IPS-20b (cell line): ENCODE data around the gene SH3BP2.

Source experiments
- H3K27ac ChIP-seq: one replicate; pipeline ENCODE4 v1.5.1; 2013; ENCODE audit warnings: low read length
- H3K27me3 ChIP-seq: 2 replicates; pipeline ENCODE4 v1.6.1; 2013; ENCODE audit warnings: mild to moderate bottlenecking, low read length, inconsistent platforms; ENCODE audit not compliant: insufficient read depth
- H3K36me3 ChIP-seq: 2 replicates; pipeline ENCODE4 v1.6.1; 2013; ENCODE audit warnings: low read depth, mild to moderate bottlenecking, inconsistent platforms, low read length, moderate library complexity; ENCODE audit not compliant: insufficient read depth
- H3K4me1 ChIP-seq: 2 replicates; pipeline ENCODE4 v1.6.1; 2013; ENCODE audit warnings: mild to moderate bottlenecking, control low read depth, inconsistent platforms, low read length, moderate library complexity; ENCODE audit not compliant: insufficient read depth
- H3K4me3 ChIP-seq: 2 replicates; pipeline ENCODE4 v1.5.1; 2013; ENCODE audit warnings: mild to moderate bottlenecking, low read length, inconsistent platforms
- H3K9ac ChIP-seq: 2 replicates; pipeline ENCODE4 v1.6.1; 2013; ENCODE audit warnings: low read depth, mild to moderate bottlenecking, inconsistent platforms, low read length, moderate library complexity
- H3K9me3 ChIP-seq: 2 replicates; pipeline ENCODE4 v1.6.1; 2013; ENCODE audit warnings: mild to moderate bottlenecking, low read depth, low read length, inconsistent platforms; ENCODE audit not compliant: insufficient read depth

The SH3BP2 gene

DNA sequence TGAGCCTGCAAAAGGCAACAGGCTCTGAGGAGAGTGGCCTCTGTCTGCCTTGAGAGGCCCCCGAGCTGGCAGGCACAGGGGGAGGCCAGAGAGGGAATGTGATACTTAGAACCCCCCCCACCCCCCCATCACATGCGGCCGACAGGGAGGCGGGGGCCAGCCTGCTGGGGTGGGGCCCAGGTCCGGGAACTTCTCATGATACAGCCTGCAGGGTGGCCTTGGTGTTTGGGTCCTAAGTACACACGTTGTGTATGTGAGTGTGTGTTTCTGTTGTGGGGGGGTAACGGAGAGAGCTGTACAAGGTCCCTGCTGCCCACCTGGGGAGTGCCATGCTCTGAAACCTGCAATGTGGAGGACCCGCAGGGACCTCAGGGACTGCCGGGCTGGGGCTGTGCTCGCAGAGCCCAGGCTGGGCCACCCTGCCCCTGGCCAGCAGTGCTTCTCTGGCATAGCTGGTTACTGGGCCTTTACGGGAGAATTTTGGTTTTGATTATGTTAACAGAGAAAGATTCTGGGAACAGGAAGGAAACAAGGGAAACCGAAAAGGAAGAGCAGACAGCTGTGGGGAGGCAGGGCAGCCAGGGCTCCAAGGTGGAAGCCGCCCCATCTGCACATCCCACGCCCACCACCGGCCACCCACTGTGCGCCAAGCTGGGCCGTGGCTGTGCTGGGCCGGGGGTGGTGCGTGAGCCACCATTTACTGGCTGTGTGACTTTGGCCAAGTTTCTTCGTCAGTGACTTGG lies 19.9 kb downstream of the SH3BP2 start:
- H3K27ac ChIP-seq, result no peak overlapping the region
- no peak overlapping the region for H3K9ac ChIP-seq
- H3K27me3 ChIP-seq, result peaks cover 9% of the 10 kb centered on the region; the same call in 1 of the 2 replicates
- H3K36me3 ChIP-seq, result no peaks in the 10 kb centered on the region
- H3K4me1 ChIP-seq, result peaks cover 4% of the 10 kb centered on the region; the same call in 1 of the 2 replicates
- H3K9me3 ChIP-seq, result no peaks in the 10 kb centered on the region
- no peak overlapping the region for H3K4me3 ChIP-seq

DNA sequence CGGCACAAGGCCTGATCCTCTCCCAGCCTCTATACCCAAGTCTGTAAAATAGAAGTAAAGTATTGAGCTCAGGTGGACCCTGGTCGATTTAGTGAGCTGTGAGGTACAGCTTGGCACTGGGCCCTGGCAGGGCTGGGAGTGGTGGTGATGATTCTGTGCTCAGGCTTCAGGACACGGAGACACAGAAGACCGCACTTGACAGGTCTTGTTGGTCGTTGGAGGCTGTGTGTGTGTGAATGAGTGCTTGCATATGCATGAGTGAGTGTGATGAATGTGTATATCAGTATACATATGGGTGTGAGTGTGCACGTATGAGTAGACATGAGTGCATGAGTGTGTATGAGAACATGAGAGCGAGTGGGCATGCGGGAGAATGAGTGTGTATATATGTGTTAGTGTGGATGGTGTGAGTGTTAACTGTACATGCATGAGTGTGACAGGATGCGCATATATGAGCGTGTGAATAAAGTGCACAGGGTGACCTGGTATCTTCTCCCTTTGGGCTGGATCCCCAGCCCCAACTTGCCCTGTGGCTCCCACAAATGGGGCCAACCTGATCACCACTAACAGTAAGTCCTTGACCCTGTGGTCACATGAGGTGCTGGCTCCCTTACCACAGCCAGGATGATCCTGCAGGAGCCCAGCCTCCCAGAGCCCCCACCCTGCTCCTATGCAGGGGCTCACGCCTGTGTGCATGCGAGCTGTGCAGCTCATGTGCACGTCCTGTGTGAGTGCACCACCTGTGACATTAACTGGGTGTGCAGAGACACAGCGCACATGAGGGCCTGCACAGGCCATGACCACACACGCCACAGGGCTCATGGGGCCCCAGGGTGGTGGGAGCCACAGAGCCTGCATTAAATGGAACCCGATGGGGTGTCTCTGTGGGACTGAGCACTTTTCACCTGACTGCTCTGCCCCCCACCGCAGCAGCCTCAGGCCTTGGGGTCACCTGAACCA lies 20.8 kb downstream of the SH3BP2 start:
- H3K9ac ChIP-seq, result no peak overlapping the region
- no peak overlapping the region for H3K27ac ChIP-seq
- no peaks in the 10 kb centered on the region for H3K9me3 ChIP-seq
- H3K4me3 ChIP-seq, result no peak overlapping the region
- no peaks in the 10 kb centered on the region for H3K36me3 ChIP-seq
- peaks cover 9% of the 10 kb centered on the region; the same call in 1 of the 2 replicates for H3K27me3 ChIP-seq
- peaks cover 4% of the 10 kb centered on the region; the same call in 1 of the 2 replicates for H3K4me1 ChIP-seq

DNA sequence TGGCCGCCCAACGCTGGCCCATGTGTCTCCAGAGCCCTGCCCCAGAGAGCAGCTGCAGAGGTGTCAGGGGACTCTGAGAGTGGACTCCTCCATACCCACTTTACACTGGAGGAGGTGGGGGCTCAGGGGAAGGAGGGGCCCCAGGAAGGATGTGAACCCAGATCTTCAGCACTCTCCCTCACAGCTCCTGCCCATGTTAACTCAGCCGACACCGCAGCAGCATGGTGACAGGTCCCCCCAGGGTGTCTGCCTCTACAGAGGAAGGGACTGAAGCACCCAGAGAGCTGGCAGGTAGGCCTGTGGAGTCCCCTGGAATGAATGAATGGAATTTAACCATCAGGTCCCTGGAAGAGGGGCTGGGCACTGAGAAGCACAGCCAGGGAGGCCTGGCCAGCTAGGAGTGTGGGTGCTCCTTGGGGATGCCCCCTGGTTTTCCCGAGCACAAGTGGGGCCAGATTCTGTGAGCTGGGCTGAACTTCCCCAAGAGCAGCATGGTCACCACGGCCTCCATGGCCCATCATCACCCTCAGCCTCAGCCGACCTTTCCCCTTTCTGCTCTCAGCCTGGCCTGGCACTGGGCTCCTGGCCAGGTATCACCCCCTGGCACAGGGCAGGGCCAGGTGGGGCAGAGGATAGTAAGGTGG lies 21.9 kb downstream of the SH3BP2 start:
- H3K4me1 ChIP-seq, result peaks cover 4% of the 10 kb centered on the region; the same call in 1 of the 2 replicates
- H3K4me3 ChIP-seq, result no peak overlapping the region
- H3K27ac ChIP-seq, result no peak overlapping the region
- H3K9me3 ChIP-seq, result no peaks in the 10 kb centered on the region
- no peaks in the 10 kb centered on the region for H3K36me3 ChIP-seq
- H3K9ac ChIP-seq, result no peak overlapping the region
- peaks cover 9% of the 10 kb centered on the region; the same call in 1 of the 2 replicates for H3K27me3 ChIP-seq

DNA sequence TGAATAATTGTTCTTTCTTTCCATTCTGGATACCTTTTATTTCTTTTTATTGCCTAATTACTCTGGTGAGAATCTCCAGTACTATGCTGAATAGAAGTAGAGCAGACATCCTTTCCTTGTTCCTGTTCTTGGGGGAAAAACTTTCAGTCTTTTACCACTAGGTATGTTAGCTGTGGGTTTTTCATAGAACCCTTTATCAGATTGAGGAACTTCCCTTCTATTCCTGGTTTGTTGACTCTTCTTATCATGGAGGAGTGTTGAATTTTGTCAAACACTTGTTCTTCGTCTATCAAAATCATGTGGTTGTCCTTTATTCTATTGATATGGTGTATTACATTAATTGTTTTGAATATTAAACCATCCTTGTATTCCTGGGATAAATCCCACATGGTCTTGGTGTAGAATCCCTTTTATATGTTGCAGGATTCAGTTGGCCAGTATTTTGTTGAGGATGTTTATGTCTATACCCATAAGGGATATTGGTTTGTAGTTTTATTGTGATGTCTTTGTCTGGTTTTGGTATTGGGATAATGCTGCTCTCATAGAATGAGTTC lies 23.6 kb downstream of the SH3BP2 start:
- Histone ChIP-seq H3K4me3 (no peak overlapping the region), H3K9ac (no peak overlapping the region), H3K27ac (no peak overlapping the region), H3K9me3 (no peaks in the 10 kb centered on the region), H3K27me3 (peaks cover 9% of the 10 kb centered on the region; the same call in 1 of the 2 replicates), H3K36me3 (peaks cover 9% of the 10 kb centered on the region), H3K4me1 (peaks cover 4% of the 10 kb centered on the region; the same call in 1 of the 2 replicates)

DNA sequence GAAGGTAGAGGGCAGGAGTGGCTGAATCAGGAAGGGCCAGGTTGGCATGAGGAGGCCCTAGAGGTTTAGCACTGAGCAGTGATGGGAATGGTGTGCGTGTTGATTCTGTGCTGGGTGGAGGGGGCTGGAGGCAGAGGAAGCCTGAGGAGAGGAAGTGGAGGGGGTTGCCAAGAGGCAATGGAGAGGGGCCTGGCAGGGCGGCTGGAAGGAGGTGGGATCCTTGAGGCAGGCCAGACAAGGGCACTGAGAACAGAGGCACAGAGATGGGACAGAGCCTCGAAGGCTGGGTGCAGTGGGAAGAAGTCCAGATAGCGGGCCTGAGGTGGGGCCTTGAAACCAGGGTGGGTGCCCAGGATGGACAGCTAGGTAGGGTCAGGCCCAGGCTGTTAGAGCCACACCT lies 24.3 kb downstream of the SH3BP2 start:
- no peak overlapping the region for H3K9ac ChIP-seq
- H3K36me3 ChIP-seq, result peaks cover 9% of the 10 kb centered on the region
- no peaks in the 10 kb centered on the region; the same call in 1 of the 2 replicates for H3K4me1 ChIP-seq
- H3K9me3 ChIP-seq, result no peaks in the 10 kb centered on the region
- H3K27me3 ChIP-seq, result peaks cover 9% of the 10 kb centered on the region; the same call in 1 of the 2 replicates
- no peak overlapping the region for H3K4me3 ChIP-seq
- no peak overlapping the region for H3K27ac ChIP-seq

DNA sequence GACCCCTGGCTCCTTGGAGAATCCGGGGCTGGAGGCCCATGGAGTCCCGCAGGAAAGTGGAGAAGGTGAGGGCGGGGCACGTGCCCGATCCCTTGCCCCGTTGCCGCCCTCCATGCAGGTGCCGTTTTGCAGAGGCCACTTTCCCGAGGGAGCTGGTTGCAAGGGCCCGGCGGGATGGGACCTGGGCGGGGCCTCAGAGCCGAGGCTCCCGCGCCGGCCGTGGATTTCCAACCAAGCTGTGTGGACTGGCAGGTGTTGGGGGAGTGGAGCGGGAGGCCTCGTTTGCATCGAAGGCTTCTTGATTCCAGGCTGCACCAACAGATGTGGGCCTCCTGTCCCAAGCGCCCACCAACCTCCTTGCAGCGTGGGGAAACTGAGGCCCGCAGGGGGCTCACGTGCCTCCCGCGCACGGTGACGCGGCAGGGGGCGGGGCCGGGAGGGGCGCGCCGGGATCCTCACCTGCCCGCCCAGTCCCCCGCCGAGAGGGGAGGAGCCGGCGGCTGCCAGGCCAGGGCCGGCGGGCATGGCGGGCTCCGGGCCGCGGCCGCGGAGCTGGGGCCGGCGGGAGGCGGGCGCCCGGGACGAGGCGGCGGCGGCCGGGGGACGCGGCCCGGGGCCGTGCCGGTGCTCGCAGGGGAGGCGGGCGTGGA lies 24.9 kb downstream of the SH3BP2 start:
- Histone ChIP-seq H3K27ac (no peak overlapping the region), H3K27me3 (peaks cover 9% of the 10 kb centered on the region; the same call in 1 of the 2 replicates), H3K9ac (no peak overlapping the region), H3K9me3 (no peaks in the 10 kb centered on the region), H3K4me1 (no peaks in the 10 kb centered on the region; the same call in 1 of the 2 replicates), H3K36me3 (peaks cover 16% of the 10 kb centered on the region), H3K4me3 (peak overlapping the region; percentile 62; the same call in 1 of the 2 replicates)

DNA sequence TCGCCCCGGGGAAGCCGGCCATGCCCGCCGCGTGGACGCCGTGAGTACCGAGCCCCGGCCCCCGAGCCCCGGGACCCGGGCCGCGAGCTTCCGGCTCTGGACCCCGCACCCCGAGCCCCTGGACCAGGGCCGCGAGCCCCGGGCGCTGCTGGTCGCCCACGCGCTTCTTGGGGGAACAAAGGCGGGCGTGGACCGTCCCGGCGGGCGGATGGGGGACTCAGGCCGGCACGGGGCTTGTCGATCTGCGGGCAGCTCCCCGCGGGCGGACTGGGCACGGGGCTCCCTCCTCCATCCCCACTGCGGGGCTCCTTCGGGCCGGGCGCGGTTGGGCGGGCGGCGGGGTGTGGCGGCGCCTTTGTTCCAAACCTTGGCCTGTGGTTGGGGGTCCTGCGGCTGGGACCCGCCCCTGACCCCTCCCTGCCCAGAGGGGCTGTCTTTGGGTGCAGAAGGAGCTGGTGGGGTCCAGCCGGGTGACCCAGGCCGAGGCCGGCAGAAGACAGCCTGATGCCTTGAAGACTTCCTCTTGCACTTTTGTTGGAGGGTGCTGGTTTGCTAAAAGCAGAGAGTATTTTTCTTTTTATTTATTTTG lies 25.6 kb downstream of the SH3BP2 start:
- H3K4me3 ChIP-seq, result peak overlapping the region; percentile 60
- peak overlapping the region; percentile 69 for H3K9ac ChIP-seq
- H3K4me1 ChIP-seq, result no peaks in the 10 kb centered on the region
- H3K27ac ChIP-seq, result no peak overlapping the region
- peaks cover 22% of the 10 kb centered on the region for H3K36me3 ChIP-seq
- no peaks in the 10 kb centered on the region for H3K9me3 ChIP-seq
- H3K27me3 ChIP-seq, result peaks cover 9% of the 10 kb centered on the region; the same call in 1 of the 2 replicates

DNA sequence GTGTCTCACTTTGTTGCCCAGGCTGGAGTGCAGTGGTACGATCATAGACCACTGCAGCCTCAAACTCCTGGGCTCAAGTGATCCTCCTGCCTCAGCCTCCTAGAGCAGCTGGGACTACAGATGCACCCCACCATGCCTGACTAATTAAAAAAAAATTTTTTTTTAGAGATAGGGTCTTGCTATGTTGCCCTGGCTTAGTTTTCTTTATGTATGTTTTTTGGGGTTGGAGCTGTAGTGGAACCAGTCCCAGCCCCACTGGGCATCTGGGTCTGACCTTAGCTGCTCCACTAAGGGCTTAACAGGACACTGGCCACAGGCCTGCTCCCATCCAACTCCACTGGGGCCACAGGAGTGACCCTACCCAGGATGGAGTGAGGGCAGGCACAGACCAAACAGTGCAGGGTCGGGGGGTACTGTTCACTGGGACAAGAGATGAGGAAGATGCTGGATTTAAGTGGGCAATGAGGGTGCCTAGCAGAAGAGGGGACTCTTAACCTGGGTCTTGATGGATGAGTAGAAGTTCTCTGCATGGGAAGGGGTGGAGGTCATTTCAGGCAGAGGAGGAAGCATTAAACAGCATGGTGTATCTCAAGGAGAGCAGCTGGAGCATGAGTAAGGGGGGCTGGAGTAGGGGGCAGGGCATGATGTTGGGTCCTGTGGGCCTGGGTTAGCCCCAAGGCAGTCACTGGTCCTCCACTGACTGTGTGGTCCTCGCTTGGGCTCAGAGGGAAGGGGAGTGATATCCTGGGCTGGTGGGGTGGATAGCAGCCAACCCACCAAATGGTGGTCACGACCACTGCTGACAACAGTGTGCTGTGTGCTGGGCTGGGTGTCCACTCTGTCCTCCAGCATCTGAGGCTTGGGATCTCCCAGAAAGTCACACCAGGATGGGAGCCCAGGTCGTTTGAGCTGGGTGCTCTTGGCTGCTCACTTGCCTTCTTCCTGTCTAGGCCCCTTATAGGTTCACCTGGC lies 26.6 kb downstream of the SH3BP2 start:
- H3K9me3 ChIP-seq, result no peaks in the 10 kb centered on the region
- peaks cover 9% of the 10 kb centered on the region; the same call in 1 of the 2 replicates for H3K27me3 ChIP-seq
- no peaks in the 10 kb centered on the region for H3K4me1 ChIP-seq
- H3K36me3 ChIP-seq, result peaks cover 28% of the 10 kb centered on the region
- no peak overlapping the region; the same call in 1 of the 2 replicates for H3K9ac ChIP-seq
- H3K4me3 ChIP-seq, result peak overlapping the region; percentile 60; the same call in 1 of the 2 replicates
- no peak overlapping the region for H3K27ac ChIP-seq

DNA sequence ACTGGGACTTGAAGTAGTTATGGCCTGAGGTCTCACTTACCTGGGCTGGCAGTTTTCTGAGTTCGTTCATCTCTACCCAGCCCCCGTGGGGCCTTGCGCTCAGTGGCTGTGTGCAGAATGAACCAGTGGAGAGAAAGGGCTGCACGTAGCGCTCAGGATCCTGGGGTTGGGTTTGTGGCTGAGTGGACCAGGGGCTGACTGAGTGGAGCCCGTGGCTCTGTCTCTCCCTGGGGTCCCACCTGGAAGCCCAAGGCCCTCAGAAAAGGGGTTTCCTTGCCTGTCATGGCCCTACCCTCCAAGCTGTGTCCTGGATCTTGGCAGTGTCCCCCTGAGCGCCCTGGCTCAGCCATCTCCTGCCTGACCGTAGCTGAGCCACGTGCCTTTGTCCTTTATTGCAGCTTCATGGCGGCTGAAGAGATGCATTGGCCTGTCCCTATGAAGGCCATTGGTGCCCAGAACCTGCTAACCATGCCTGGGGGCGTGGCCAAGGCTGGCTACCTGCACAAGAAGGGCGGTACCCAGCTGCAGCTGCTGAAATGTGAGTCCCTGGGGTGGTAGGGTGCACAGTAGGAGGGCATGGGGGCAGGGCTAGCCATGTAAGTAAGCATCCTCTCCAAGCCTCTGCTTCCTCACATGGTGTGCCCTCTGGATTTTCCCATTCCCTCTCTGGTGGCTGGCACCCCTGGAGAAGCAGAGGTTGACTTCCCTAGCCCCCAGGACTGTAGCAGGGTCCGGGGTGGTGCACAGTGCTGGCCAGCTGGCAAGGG lies 27.5 kb downstream of the SH3BP2 start:
- Histone ChIP-seq H3K4me1 (no peaks in the 10 kb centered on the region), H3K36me3 (peaks cover 35% of the 10 kb centered on the region), H3K27me3 (peaks cover 9% of the 10 kb centered on the region; the same call in 1 of the 2 replicates), H3K9ac (no peak overlapping the region), H3K4me3 (no peak overlapping the region), H3K27ac (no peak overlapping the region), H3K9me3 (no peaks in the 10 kb centered on the region)
